ENCODE results near the gene MYBPH.

DNA sequence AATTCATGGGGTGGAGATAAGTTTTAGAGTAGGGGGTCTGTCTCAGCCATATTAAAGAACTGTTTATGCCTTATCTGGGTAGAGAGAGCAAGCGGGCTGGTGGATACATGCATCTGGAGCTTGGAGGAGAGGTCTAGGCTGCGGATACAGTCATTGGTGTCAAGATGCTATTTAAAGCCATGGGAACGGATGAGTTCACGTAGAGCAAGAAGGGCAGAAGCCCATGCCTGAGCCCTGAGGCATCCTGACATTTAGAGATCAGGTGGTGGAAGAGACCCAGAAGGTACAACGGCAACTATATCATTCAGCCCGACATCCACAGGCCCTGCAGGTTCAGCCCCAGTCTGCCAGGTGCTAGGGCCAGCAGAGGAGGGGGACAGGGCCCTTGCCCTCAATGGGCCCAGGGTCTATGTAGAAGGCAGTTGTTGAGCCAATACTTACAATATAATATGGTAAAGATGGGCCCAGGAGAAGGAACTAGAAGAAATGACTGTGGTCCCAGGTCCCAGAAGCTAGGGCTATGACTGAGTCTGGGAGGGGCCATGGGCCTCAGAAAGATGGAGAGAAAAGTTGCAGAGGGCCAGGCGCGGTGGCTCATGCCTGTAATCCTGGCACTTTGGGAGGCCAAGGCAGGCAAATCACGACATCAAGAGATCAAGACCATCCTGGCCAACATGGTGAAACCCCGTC lies 26.0 kb upstream of the MYBPH start:
- TF ChIP-seq, protein P1, sequence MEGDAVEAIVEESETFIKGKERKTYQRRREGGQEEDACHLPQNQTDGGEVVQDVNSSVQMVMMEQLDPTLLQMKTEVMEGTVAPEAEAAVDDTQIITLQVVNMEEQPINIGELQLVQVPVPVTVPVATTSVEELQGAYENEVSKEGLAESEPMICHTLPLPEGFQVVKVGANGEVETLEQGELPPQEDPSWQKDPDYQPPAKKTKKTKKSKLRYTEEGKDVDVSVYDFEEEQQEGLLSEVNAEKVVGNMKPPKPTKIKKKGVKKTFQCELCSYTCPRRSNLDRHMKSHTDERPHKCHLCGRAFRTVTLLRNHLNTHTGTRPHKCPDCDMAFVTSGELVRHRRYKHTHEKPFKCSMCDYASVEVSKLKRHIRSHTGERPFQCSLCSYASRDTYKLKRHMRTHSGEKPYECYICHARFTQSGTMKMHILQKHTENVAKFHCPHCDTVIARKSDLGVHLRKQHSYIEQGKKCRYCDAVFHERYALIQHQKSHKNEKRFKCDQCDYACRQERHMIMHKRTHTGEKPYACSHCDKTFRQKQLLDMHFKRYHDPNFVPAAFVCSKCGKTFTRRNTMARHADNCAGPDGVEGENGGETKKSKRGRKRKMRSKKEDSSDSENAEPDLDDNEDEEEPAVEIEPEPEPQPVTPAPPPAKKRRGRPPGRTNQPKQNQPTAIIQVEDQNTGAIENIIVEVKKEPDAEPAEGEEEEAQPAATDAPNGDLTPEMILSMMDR (IDR thresholded peaks at IDR 0.05; ENCODE audit: poor library complexity, severe bottlenecking) = no peak
- TF ChIP-seq POLR2AphosphoS5 (IDR thresholded peaks at IDR 0.05) = no peak
- TF ChIP-seq RAD21 (conservative IDR thresholded peaks at IDR 0.05) = no peak

All from neural cell (in vitro differentiated cells).